ENCODE measurements around the gene RPS26. TPM values are rescaled to one million over a fixed set of nuclear protein-coding genes. Genes with fewer than 3 reads are reported as not detected.
A peak's percentile ranks its signal among the peaks of the same experiment; 100 is the strongest.

RPS26 gene
- total and polyA plus RNA-seq, 9 of the 15 experiments (the other 6 are each of a cell fraction or from before 2014, with no cell fraction given): 70.2 to 1,589 (median 852) TPM

DNA sequence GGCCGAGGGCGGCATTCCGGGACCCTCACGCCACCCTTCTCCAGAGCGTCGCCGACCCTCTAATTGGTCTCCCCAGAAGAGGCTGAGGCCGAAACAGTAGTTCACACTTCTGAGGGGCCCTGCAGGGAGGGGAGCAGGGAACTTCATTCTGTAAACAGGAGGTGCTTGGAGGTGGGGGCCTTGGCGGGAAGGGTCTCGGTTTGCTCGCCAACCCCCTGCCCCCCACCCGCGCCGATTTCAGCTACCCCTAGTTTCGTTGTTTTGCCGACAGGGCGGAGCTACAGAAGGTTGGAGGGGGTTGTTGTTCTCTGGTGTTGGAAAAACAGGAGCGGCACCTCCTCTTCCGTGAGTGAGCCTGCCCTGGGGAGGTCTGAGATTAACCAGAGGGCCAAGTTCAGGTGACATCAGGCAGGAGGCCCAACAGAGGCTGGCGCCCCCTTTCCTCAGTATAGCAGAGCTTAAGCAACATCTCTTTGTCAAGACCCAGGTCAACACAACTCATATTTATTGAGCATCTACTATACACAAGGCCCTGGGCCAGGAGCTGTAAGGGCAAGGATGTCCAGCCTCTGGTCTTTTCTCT, 38.9 kb downstream of the RPS26 start (continued):
- TF ChIP-seq CTCF (IDR thresholded peaks at IDR 0.05 in 2 of 3, conservative IDR thresholded peaks at IDR 0.05 in 1 of 3; ENCODE audit: insufficient read depth in 2 of 3, low read depth in 1 of 3, low read length in 3 of 3) (0 out of 6 replicates have a peak, but pooled peaks of 1 of the 3 experiments have one; percentile 6), ZNF282 (CRISPR knock-in tag; IDR thresholded peaks at IDR 0.05) (0 out of 2 replicates have a peak, but pooled peaks have one; percentile 5), ZBTB7A (IDR thresholded peaks at IDR 0.05; ENCODE audit: borderline replicate concordance, control insufficient read depth, low read depth, low read length) (peak; percentile 39; the same call in 1 of the 2 replicates), STAG1 (CRISPR knock-in tag; IDR thresholded peaks at IDR 0.05; ENCODE audit: borderline replicate concordance) (no peak), MTA3 (IDR thresholded peaks at IDR 0.05; ENCODE audit: borderline replicate concordance) (no peak), ATF7 (IDR thresholded peaks at IDR 0.05) (0 out of 2 replicates have a peak, but pooled peaks have one; percentile 12)
